ENCODE data around the gene CTNS. TPM values are rescaled to one million over a fixed set of nuclear protein-coding genes. Genes with fewer than 3 reads are reported as not detected.

The CTNS gene
- polyA plus RNA-seq (2013, experiment 1 of 2), result 28.5 TPM
- polyA plus RNA-seq (2013, experiment 2 of 2), result 28.1 TPM

DNA sequence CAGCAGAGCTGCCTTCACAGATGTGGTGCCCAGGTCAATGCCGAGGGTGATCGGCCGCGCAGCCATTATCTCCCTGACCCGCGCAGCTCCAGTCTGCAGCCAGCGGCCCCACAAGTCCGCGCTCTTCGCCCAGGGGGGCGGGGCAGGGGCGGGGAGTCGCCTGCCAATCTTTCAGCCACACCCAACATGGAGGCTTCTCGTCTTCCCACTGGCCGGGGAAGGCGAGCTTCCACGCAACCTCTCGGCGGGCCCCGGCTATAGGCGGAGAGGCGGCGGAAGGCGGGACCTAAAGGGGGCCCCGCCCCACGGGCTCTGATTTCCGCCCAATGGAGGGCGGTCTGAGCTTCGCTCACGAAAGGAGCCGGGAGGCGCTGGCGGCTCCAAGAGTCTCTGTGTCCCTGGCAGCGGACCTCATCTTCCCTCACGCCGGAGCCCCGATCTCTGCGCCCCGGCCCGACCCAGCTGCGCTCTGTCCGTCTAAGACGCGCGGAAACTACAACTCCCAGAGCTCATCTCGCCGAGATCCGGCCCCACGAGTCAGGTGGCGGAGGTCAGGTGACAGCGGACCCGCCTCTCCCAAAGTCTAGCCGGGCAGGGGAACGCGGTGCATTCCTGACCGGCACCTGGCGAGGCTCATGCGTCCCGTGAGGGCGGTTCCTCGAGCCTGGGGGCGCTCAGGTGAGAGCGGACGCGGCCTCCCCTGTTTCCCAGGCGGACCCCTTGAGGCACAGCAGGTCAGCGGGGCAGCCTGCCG lies at the start of gene CTNS, which contains the start of gene SHPK:
Gene CTNS (plus strand): TSS at position 607 of the 754 bp plus-strand sequence. CDS start 3,447 bp downstream, outside the sequence.
Gene SHPK (minus strand): TSS at position 97 of the 754 bp plus-strand sequence. CDS start 31 bp downstream, at position 66.
- Histone ChIP-seq H3K27ac (ENCODE audit: low read length, poor library complexity, severe bottlenecking) (peak within 1 kb of the TSS; percentile 99), H3K27me3 (ENCODE audit: control insufficient read depth in 1 of 2, insufficient read depth in 1 of 2, low read length in 2 of 2) (no peaks in the 10 kb centered on the region), H3K9me3 (ENCODE audit: control insufficient read depth, low read length) (no peaks in the 10 kb centered on the region), H4K8ac (ENCODE audit: low read length) (peak within 1 kb of the TSS; percentile 95), H2AFZ (ENCODE audit: low read depth, low read length) (peak within 1 kb of the TSS; percentile 99), H2BK15ac (ENCODE audit: low read depth, poor library complexity, severe bottlenecking) (peak within 1 kb of the TSS; percentile 46), H3K14ac (ENCODE audit: low read length in 2 of 2) (peak within 1 kb of the TSS; percentile 63 to 95), H2BK12ac (ENCODE audit: low read length in 2 of 2) (peak within 1 kb of the TSS in 1 of 2 experiments; percentile 21), H2AK5ac (ENCODE audit: low read length, severe bottlenecking) (no peak within 1 kb of the TSS), H3K79me1 (replicated peaks; ENCODE audit: low read length, poor library complexity, severe bottlenecking) (peaks cover 32% of the 10 kb centered on the region), H2BK5ac (ENCODE audit: low read depth, low read length, poor library complexity, severe bottlenecking) (peak within 1 kb of the TSS; percentile 91), H3K23ac (ENCODE audit: low read length in 2 of 2) (peak within 1 kb of the TSS; percentile 44 to 66), H3K4me3 (ENCODE audit: insufficient read depth in 1 of 2, low read depth in 1 of 2, low read length in 2 of 2) (peak within 1 kb of the TSS; percentile 96 to 98), H3K36me3 (ENCODE audit: control insufficient read depth in 1 of 2, insufficient read depth in 2 of 2, low read depth in 1 of 2, low read length in 2 of 2) (peaks cover 16 to 20% of the 10 kb centered on the region in 2 experiments), H3K4ac (ENCODE audit: low read depth in 1 of 2, low read length in 2 of 2) (peak within 1 kb of the TSS; percentile 84 to 86), H4K91ac (ENCODE audit: low read length) (peak within 1 kb of the TSS; percentile 83), H2BK120ac (ENCODE audit: low read depth, low read length) (peak within 1 kb of the TSS; percentile 92), H3K18ac (ENCODE audit: low read depth in 1 of 2, low read length in 2 of 2) (peak within 1 kb of the TSS; percentile 94 to 96), H3K9ac (ENCODE audit: low read length) (peak within 1 kb of the TSS; percentile 95), H3K4me1 (ENCODE audit: control insufficient read depth, insufficient read depth, low read depth, low read length) (peaks cover 16% of the 10 kb centered on the region), H3K4me2 (ENCODE audit: low read length, poor library complexity, severe bottlenecking) (peak within 1 kb of the TSS; percentile 98)
- WGBS, result under 1% methylated on average over 68 of the region's 68 CpGs
- peak; percentile 97 for DNase-seq

DNA sequence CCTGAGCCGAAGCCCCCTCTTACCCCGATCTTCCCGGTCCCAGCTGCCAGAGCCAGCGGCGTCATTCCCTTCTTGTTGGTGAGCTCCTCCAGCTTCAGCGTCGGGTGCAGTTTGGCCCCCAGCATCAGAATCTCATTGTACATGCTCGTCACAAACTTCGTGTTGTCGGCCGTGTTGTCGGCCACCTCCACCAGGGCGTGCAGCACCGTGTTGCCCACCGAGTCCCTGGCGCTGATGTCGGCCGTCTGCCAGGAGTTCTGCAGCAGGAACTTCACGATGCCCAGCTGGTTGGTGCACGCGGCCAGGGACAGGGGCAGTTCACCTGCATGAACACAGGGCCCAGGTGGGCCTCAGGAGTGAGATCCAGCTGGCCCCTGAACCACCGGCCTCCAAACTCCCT lies 46.8 kb upstream of the CTNS start:
- H2BK5ac ChIP-seq (ENCODE audit: low read depth, low read length, poor library complexity, severe bottlenecking), result no peak overlapping the region

DNA sequence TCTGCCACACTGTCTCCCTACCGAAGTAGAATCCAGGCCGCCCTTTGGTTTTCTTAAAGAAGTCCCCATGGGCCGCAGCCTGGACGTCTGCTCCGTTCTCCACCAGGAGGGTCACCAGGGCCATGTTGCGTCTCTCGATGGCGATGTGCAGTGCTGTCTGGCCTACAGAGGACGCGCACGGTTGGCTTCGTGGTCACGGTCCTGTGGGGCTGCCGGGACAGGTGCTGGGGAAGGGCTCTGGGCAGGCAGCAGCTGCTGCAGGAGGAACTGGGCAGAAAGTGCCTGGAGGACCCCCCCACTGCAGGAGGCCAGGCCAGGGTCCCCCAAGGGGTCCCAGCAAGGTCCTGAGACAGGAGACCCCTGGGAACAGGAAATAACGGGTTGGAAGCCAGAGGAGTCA lies 46.3 kb upstream of the CTNS start:
- Histone ChIP-seq H2BK15ac (ENCODE audit: low read depth, poor library complexity, severe bottlenecking) (no peak overlapping the region), H3K4me1 (ENCODE audit: control insufficient read depth, insufficient read depth, low read depth, low read length) (peaks cover 29% of the 10 kb centered on the region), H2BK120ac (ENCODE audit: low read depth, low read length) (no peak overlapping the region), H3K4me2 (ENCODE audit: low read length, poor library complexity, severe bottlenecking) (no peak overlapping the region), H3K4me3 (ENCODE audit: insufficient read depth in 1 of 2, low read depth in 1 of 2, low read length in 2 of 2) (no peak overlapping the region), H2BK12ac (ENCODE audit: low read length in 2 of 2) (no peak overlapping the region), H4K91ac (ENCODE audit: low read length) (no peak overlapping the region), H2AK5ac (ENCODE audit: low read length, severe bottlenecking) (no peak overlapping the region), H4K8ac (ENCODE audit: low read length) (no peak overlapping the region), H2BK5ac (ENCODE audit: low read depth, low read length, poor library complexity, severe bottlenecking) (no peak overlapping the region), H3K23ac (ENCODE audit: low read length in 2 of 2) (no peak overlapping the region), H3K9ac (ENCODE audit: low read length) (no peak overlapping the region), H3K14ac (ENCODE audit: low read length in 2 of 2) (no peak overlapping the region), H3K27me3 (ENCODE audit: control insufficient read depth in 1 of 2, insufficient read depth in 1 of 2, low read length in 2 of 2) (no peaks in the 10 kb centered on the region), H3K9me3 (ENCODE audit: control insufficient read depth, low read length) (no peaks in the 10 kb centered on the region), H3K4ac (ENCODE audit: low read depth in 1 of 2, low read length in 2 of 2) (no peak overlapping the region), H2AFZ (ENCODE audit: low read depth, low read length) (no peak overlapping the region), H3K27ac (ENCODE audit: low read length, poor library complexity, severe bottlenecking) (no peak overlapping the region), H3K18ac (ENCODE audit: low read depth in 1 of 2, low read length in 2 of 2) (no peak overlapping the region), H3K36me3 (ENCODE audit: control insufficient read depth in 1 of 2, insufficient read depth in 2 of 2, low read depth in 1 of 2, low read length in 2 of 2) (peaks cover 41 to 64% of the 10 kb centered on the region in 2 experiments), H3K79me1 (replicated peaks; ENCODE audit: low read length, poor library complexity, severe bottlenecking) (no peaks in the 10 kb centered on the region)
- WGBS, result 95% methylated on average over 15 of the region's 15 CpGs
- no peak for DNase-seq

More for the DNA sequence above, 46.8 kb upstream of the CTNS start:
- H3K4me3 ChIP-seq (ENCODE audit: insufficient read depth in 1 of 2, low read depth in 1 of 2, low read length in 2 of 2), result no peak overlapping the region
- no peak overlapping the region for H2BK120ac ChIP-seq (ENCODE audit: low read depth, low read length)
- H3K9me3 ChIP-seq (ENCODE audit: control insufficient read depth, low read length), result no peaks in the 10 kb centered on the region
- H3K4me1 ChIP-seq (ENCODE audit: control insufficient read depth, insufficient read depth, low read depth, low read length), result peaks cover 24% of the 10 kb centered on the region
- no peak overlapping the region for H3K9ac ChIP-seq (ENCODE audit: low read length)
- H2AK5ac ChIP-seq (ENCODE audit: low read length, severe bottlenecking), result no peak overlapping the region
- H4K8ac ChIP-seq (ENCODE audit: low read length), result no peak overlapping the region
- H2BK12ac ChIP-seq (ENCODE audit: low read length in 2 of 2), result no peak overlapping the region
- no peak overlapping the region for H3K14ac ChIP-seq (ENCODE audit: low read length in 2 of 2)
- no peak overlapping the region for H4K91ac ChIP-seq (ENCODE audit: low read length)
- 96% methylated on average over 22 of the region's 22 CpGs for WGBS
- peaks cover 41 to 66% of the 10 kb centered on the region in 2 experiments for H3K36me3 ChIP-seq (ENCODE audit: control insufficient read depth in 1 of 2, insufficient read depth in 2 of 2, low read depth in 1 of 2, low read length in 2 of 2)
- H3K4ac ChIP-seq (ENCODE audit: low read depth in 1 of 2, low read length in 2 of 2), result no peak overlapping the region
- no peaks in the 10 kb centered on the region for H3K27me3 ChIP-seq (ENCODE audit: control insufficient read depth in 1 of 2, insufficient read depth in 1 of 2, low read length in 2 of 2)
- DNase-seq, result no peak
- H2AFZ ChIP-seq (ENCODE audit: low read depth, low read length), result no peak overlapping the region
- H3K27ac ChIP-seq (ENCODE audit: low read length, poor library complexity, severe bottlenecking), result no peak overlapping the region
- H3K23ac ChIP-seq (ENCODE audit: low read length in 2 of 2), result no peak overlapping the region
- H3K4me2 ChIP-seq (ENCODE audit: low read length, poor library complexity, severe bottlenecking), result no peak overlapping the region
- H3K79me1 ChIP-seq (replicated peaks; ENCODE audit: low read length, poor library complexity, severe bottlenecking), result no peaks in the 10 kb centered on the region
- no peak overlapping the region for H2BK15ac ChIP-seq (ENCODE audit: low read depth, poor library complexity, severe bottlenecking)
- H3K18ac ChIP-seq (ENCODE audit: low read depth in 1 of 2, low read length in 2 of 2), result no peak overlapping the region

DNA sequence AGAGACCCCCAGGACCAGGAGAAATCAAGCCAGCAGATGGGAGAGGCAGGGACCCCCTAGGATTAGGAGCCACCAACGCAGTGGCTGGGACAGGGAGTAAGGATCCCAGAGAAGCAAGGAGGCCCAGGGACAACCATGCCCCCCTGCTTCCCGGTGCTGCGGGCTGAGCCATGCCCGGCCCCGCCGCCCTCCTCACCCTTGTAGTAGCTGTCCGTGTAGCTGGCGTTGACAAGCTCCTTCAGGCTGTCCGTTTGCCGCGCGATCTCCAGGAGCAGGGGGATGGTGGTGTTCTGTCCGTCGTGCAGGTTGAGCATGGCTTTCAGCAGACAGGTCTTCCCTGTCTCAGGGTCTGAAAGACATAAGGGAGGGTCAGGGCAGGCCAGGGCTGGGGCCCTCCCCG lies 45.8 kb upstream of the CTNS start:
- Histone ChIP-seq H2BK120ac (ENCODE audit: low read depth, low read length) (no peak overlapping the region), H3K27me3 (ENCODE audit: control insufficient read depth in 1 of 2, insufficient read depth in 1 of 2, low read length in 2 of 2) (no peaks in the 10 kb centered on the region), H2BK15ac (ENCODE audit: low read depth, poor library complexity, severe bottlenecking) (no peak overlapping the region), H3K4me2 (ENCODE audit: low read length, poor library complexity, severe bottlenecking) (no peak overlapping the region), H3K4me3 (ENCODE audit: insufficient read depth in 1 of 2, low read depth in 1 of 2, low read length in 2 of 2) (no peak overlapping the region), H2AFZ (ENCODE audit: low read depth, low read length) (no peak overlapping the region), H4K8ac (ENCODE audit: low read length) (no peak overlapping the region), H3K4ac (ENCODE audit: low read depth in 1 of 2, low read length in 2 of 2) (no peak overlapping the region), H2BK12ac (ENCODE audit: low read length in 2 of 2) (no peak overlapping the region), H3K23ac (ENCODE audit: low read length in 2 of 2) (no peak overlapping the region), H3K9me3 (ENCODE audit: control insufficient read depth, low read length) (no peaks in the 10 kb centered on the region), H3K18ac (ENCODE audit: low read depth in 1 of 2, low read length in 2 of 2) (no peak overlapping the region), H3K9ac (ENCODE audit: low read length) (no peak overlapping the region), H3K4me1 (ENCODE audit: control insufficient read depth, insufficient read depth, low read depth, low read length) (peaks cover 31% of the 10 kb centered on the region), H2AK5ac (ENCODE audit: low read length, severe bottlenecking) (no peak overlapping the region), H3K36me3 (ENCODE audit: control insufficient read depth in 1 of 2, insufficient read depth in 2 of 2, low read depth in 1 of 2, low read length in 2 of 2) (peaks cover 37 to 59% of the 10 kb centered on the region in 2 experiments), H4K91ac (ENCODE audit: low read length) (no peak overlapping the region), H2BK5ac (ENCODE audit: low read depth, low read length, poor library complexity, severe bottlenecking) (no peak overlapping the region), H3K14ac (ENCODE audit: low read length in 2 of 2) (no peak overlapping the region), H3K79me1 (replicated peaks; ENCODE audit: low read length, poor library complexity, severe bottlenecking) (no peaks in the 10 kb centered on the region), H3K27ac (ENCODE audit: low read length, poor library complexity, severe bottlenecking) (no peak overlapping the region)
- DNase-seq, result no peak
- 94% methylated on average over 15 of the region's 15 CpGs for WGBS

All from mesenchymal stem cell (in vitro differentiated cells and primary cell).